ENCODE results near the gene FBXO40.

DNA sequence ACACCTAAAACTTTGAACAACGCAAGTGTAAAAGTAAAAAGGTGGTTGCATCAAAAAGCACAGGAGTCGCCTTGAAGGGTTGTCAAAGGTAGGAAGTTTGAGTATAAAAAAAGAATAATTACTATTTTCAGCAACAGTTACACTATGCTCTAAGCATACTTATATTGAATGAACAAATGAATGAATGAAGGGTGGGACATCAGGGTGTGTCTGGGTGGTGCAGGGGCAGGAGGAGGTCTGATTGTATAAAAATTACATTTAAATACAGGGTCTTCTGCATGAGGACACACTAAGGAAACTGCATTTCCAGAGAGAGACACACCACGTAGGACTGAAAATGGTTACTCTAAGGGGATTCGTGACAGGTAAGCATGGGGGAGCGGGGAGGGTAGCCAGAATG lies 25.5 kb upstream of the FBXO40 start, which contains the start of gene ARGFX:
- TF ChIP-seq, protein P1, sequence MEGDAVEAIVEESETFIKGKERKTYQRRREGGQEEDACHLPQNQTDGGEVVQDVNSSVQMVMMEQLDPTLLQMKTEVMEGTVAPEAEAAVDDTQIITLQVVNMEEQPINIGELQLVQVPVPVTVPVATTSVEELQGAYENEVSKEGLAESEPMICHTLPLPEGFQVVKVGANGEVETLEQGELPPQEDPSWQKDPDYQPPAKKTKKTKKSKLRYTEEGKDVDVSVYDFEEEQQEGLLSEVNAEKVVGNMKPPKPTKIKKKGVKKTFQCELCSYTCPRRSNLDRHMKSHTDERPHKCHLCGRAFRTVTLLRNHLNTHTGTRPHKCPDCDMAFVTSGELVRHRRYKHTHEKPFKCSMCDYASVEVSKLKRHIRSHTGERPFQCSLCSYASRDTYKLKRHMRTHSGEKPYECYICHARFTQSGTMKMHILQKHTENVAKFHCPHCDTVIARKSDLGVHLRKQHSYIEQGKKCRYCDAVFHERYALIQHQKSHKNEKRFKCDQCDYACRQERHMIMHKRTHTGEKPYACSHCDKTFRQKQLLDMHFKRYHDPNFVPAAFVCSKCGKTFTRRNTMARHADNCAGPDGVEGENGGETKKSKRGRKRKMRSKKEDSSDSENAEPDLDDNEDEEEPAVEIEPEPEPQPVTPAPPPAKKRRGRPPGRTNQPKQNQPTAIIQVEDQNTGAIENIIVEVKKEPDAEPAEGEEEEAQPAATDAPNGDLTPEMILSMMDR (IDR thresholded peaks at IDR 0.05; ENCODE audit: control extremely low read depth in 1 of 3, insufficient read depth in 1 of 3, low read depth in 1 of 3, low read length in 3 of 3) = no peak
- TF ChIP-seq RFX5 (IDR thresholded peaks at IDR 0.05; ENCODE audit: borderline replicate concordance, low read depth, low read length) (no peak), EZH2 (IDR thresholded peaks at IDR 0.05; ENCODE audit: low read depth, low read length, severe bottlenecking) (no peak), TAF7 (optimal IDR thresholded peaks at IDR 0.05; ENCODE audit: borderline replicate concordance, low read depth, low read length) (no peak), CBX8 (IDR thresholded peaks at IDR 0.05; ENCODE audit: borderline replicate concordance, low read depth, low read length) (no peak), CEBPB (IDR thresholded peaks at IDR 0.05; ENCODE audit: low read depth, low read length) (no peak), HDAC2 (IDR thresholded peaks at IDR 0.05; ENCODE audit: borderline replicate concordance in 1 of 2, low read depth in 2 of 2, low read length in 2 of 2) (no peak), CBX5 (IDR thresholded peaks at IDR 0.05; ENCODE audit: low read depth, low read length) (no peak)
